Vagina (tissue), 2 donors: ENCODE data around the gene SH3BP5L. TPM values are rescaled to one million over a fixed set of nuclear protein-coding genes. Genes with fewer than 3 reads are reported as not detected.
A peak's percentile ranks its signal among the peaks of the same experiment; 100 is the strongest.

Experiments
- DNase-seq, 2 donors: peaks; one replicate each; pipeline ENCODE4 v3.0.0-alpha.2; 2017; ENCODE audit errors: extremely low spot score in 2 of 2
- H3K27ac ChIP-seq: fragments of 200-600 bp; sonication (generic); one replicate; pipeline ENCODE4 v1.5.1; 2019
- H3K27me3 ChIP-seq: fragments of 200-600 bp; sonication (generic); one replicate; pipeline ENCODE4 v1.5.1; 2019
- H3K36me3 ChIP-seq, 2 donors: fragments of 200-600 bp; sonication (generic); one replicate each; pipeline ENCODE4 v1.5.1; 2017 to 2019
- H3K4me1 ChIP-seq: fragments of 200-600 bp; sonication (generic); one replicate; pipeline ENCODE4 v1.5.1; 2019
- H3K4me3 ChIP-seq, 2 donors: fragments of 200-600 bp; sonication (generic); 1 replicate in 1 of 2; 2 replicates in 1 of 2; pipeline ENCODE4 v1.5.1; 2016 to 2019
- H3K9me3 ChIP-seq: fragments of 200-600 bp; sonication (generic); one replicate; pipeline ENCODE4 v1.5.1; 2019
- POLR2A ChIP-seq, 2 donors: fragments of 450-650 bp; IDR thresholded peaks; one replicate each; pipeline ENCODE4 v1.6.1; 2017; ENCODE audit warnings: antibody characterized with exemption in 2 of 2, mild to moderate bottlenecking in 2 of 2, moderate library complexity in 2 of 2
- POLR2AphosphoS5 ChIP-seq, 2 donors: sonication (generic); formaldehyde crosslinking; IDR thresholded peaks; one replicate each; pipeline ENCODE4 v1.9.0; 2017; ENCODE audit warnings: antibody characterized with exemption in 2 of 2, mild to moderate bottlenecking in 2 of 2, low read depth in 1 of 2; ENCODE audit not compliant: insufficient read depth in 1 of 2
- intact Hi-C: fragments of 100-400 bp; cut with DNase I; formaldehyde crosslinking; loops from one replicate; pipeline ENCODE4 v1.15.1; 2023
- total RNA-seq: library from RNA; depleted of rRNA; stranded (reverse); fragments of >200 nt; gene quantifications from one replicate; pipeline ENCODE4 v1.2.3, GENCODE V29; 2016
- TF ChIP-seq, protein P1 (sequence below), 3 experiments: fragments of 450-650 bp in 2 of 3; fragments of 200-600 bp in 1 of 3; sonication (generic) in 1 of 3; IDR thresholded peaks; one replicate each; pipeline ENCODE4 v1.5.1; 2017 to 2019; ENCODE audit warnings: antibody characterized with exemption in 3 of 3, mild to moderate bottlenecking in 2 of 3, moderate library complexity in 2 of 3

Gene SH3BP5L
- total RNA-seq, 1 donor from 2014 or later = 18.7 TPM

DNA sequence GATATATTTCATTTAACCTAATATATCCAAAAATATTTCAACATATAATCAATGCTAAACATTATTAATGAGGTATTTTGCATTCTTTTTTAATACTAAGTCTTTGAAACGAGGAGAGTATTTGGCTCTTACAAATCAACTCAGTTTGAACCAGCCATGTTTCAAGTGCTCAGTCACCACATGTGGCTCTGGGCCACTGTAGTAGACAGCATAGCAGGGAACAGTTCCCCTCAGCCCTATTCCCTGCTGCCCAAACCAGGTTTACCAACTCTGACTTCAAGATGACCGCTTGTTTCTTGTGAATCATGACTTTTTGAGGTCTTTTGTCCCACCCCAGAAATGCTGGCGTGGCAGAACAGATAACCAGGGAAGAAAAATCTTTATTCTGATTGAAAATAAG is 18.0 kb upstream of the SH3BP5L start:
- Histone ChIP-seq H3K9me3 (no peaks in the 10 kb centered on the region), H3K4me1 (peaks cover 42% of the 10 kb centered on the region), H3K27ac (no peak overlapping the region), H3K36me3 (peaks cover 0 to 42% of the 10 kb centered on the region in 2 donors), H3K4me3 (no peak overlapping the region), H3K27me3 (no peaks in the 10 kb centered on the region)
- no peak for TF ChIP-seq POLR2A (IDR thresholded peaks at IDR 0.05)
- TF ChIP-seq, protein P1, sequence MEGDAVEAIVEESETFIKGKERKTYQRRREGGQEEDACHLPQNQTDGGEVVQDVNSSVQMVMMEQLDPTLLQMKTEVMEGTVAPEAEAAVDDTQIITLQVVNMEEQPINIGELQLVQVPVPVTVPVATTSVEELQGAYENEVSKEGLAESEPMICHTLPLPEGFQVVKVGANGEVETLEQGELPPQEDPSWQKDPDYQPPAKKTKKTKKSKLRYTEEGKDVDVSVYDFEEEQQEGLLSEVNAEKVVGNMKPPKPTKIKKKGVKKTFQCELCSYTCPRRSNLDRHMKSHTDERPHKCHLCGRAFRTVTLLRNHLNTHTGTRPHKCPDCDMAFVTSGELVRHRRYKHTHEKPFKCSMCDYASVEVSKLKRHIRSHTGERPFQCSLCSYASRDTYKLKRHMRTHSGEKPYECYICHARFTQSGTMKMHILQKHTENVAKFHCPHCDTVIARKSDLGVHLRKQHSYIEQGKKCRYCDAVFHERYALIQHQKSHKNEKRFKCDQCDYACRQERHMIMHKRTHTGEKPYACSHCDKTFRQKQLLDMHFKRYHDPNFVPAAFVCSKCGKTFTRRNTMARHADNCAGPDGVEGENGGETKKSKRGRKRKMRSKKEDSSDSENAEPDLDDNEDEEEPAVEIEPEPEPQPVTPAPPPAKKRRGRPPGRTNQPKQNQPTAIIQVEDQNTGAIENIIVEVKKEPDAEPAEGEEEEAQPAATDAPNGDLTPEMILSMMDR (IDR thresholded peaks at IDR 0.05) = no peak
- no peak for TF ChIP-seq POLR2AphosphoS5 (IDR thresholded peaks at IDR 0.05; ENCODE audit: insufficient read depth in 1 of 2, low read depth in 1 of 2)
- no peak for DNase-seq
- intact Hi-C loops = no loop called here

GRCh38 chr1:248842781-248843331 is 17.1 kb upstream of the SH3BP5L start:
- no peak for TF ChIP-seq POLR2AphosphoS5 (IDR thresholded peaks at IDR 0.05; ENCODE audit: insufficient read depth in 1 of 2, low read depth in 1 of 2)
- TF ChIP-seq POLR2A (IDR thresholded peaks at IDR 0.05) = no peak
- TF ChIP-seq, protein P1 (IDR thresholded peaks at IDR 0.05) = no peak
- intact Hi-C loops = no loop called here
- Histone ChIP-seq H3K36me3 (peaks cover 0 to 35% of the 10 kb centered on the region in 2 donors), H3K9me3 (no peaks in the 10 kb centered on the region), H3K4me3 (no peak overlapping the region), H3K27me3 (no peaks in the 10 kb centered on the region), H3K4me1 (peaks cover 42% of the 10 kb centered on the region), H3K27ac (no peak overlapping the region)
- DNase-seq = no peak

DNA sequence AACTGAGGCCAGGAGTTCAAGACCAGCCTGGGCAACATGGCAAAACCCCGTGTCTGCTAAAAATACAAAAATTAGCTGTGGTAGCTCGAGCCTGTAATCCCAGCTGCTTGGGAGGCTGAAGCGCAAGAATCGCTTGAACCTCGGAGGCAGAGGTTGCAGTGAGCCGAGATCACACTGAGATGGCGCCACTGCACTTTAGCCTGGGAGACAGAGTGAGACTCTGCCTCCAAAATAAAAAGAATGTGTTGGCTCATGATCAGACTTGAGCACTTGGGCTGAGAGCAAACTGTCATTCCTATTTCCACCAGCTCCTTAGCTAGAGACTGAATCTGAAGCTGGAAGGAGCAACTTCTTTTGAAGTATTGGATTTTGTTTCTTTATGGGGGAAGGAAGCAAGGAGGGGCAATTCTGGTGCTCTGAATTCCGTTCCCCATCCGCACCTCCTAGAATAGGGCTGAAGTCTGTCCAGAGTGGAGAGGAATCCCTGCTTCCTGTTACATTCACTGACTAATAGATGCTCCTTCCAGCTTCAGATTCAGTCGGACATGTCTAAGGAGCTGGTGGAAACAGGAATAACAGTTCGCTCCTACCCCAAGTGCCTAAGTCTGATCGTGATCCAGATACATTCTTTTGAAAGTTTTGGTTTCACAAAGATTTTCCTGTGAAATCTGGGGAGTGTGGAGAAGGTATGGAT is 16.1 kb upstream of the SH3BP5L start:
- H3K9me3 ChIP-seq = no peaks in the 10 kb centered on the region
- no peak overlapping the region for H3K27ac ChIP-seq
- no peak overlapping the region for H3K4me3 ChIP-seq
- no peak for TF ChIP-seq POLR2AphosphoS5 (IDR thresholded peaks at IDR 0.05; ENCODE audit: insufficient read depth in 1 of 2, low read depth in 1 of 2)
- TF ChIP-seq, protein P1 (IDR thresholded peaks at IDR 0.05) = peak in 1 of 3 experiments; percentile 8
- DNase-seq = no peak
- peaks cover 47% of the 10 kb centered on the region for H3K4me1 ChIP-seq
- H3K36me3 ChIP-seq = peaks cover 0 to 25% of the 10 kb centered on the region in 2 donors
- intact Hi-C loops = no loop called here
- no peaks in the 10 kb centered on the region for H3K27me3 ChIP-seq

GRCh38 chr1:248840946-248841345 is 15.2 kb upstream of the SH3BP5L start:
- Histone ChIP-seq H3K4me1 (peaks cover 47% of the 10 kb centered on the region), H3K27ac (no peak overlapping the region), H3K4me3 (no peak overlapping the region), H3K9me3 (no peaks in the 10 kb centered on the region), H3K36me3 (peaks cover 0 to 16% of the 10 kb centered on the region in 2 donors), H3K27me3 (no peaks in the 10 kb centered on the region)
- intact Hi-C loops = no loop called here
- no peak for DNase-seq
- no peak for TF ChIP-seq POLR2A (IDR thresholded peaks at IDR 0.05)
- TF ChIP-seq, protein P1 (IDR thresholded peaks at IDR 0.05) = no peak
- no peak for TF ChIP-seq POLR2AphosphoS5 (IDR thresholded peaks at IDR 0.05; ENCODE audit: insufficient read depth in 1 of 2, low read depth in 1 of 2)

DNA sequence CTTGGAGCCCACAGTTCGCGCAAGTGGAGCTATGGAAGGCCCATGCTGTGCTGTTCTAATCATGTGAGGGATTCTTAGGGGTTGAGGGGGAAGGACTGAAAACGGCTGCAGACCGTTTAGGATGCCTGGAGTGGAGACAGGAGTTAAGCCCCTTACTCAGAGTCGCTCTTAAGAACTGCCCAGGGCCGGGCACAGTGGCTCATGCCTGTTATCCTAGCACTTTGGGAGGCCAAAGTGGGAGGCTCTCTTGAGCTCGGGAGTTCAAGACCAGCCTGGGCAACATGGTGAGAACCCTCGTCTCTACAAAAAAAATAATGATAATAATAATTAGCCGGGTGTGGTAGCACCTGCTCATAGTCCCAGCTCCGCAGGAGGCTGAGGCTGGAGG is 13.4 kb upstream of the SH3BP5L start:
- Histone ChIP-seq H3K4me3 (peak overlapping the region; percentile 87 to 88), H3K27me3 (no peaks in the 10 kb centered on the region), H3K4me1 (peaks cover 47% of the 10 kb centered on the region), H3K27ac (peak overlapping the region; percentile 99), H3K9me3 (no peaks in the 10 kb centered on the region), H3K36me3 (no peaks in the 10 kb centered on the region)
- intact Hi-C loops = no loop called here
- TF ChIP-seq, protein P1 (IDR thresholded peaks at IDR 0.05) = no peak
- TF ChIP-seq POLR2A (IDR thresholded peaks at IDR 0.05) (no peak), POLR2AphosphoS5 (IDR thresholded peaks at IDR 0.05; ENCODE audit: insufficient read depth in 1 of 2, low read depth in 1 of 2) (no peak)
- DNase-seq = no peak
